ENCODE data around the gene BARX2.

DNA sequence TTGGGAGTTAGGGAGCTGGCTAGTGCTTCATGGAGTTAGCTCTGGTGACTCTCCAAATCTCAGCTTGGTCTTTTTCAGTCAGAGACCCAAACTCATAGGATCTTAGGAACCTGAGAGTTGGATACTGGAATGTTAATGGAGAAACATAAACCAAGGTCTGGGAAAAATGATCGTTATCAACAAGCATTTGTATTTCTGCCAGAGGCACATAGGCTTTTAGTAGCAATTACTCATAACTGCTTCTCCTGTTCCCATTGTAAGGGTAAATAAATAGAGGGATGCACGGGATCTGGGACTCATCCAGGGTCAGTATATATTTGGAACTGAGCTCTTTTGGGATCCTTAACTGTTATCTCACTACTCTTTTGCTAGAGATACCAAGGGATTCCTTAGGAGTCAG, 4.8 kb downstream of the BARX2 start:
- TF ChIP-seq EP300 (IDR thresholded peaks at IDR 0.05; ENCODE audit: borderline replicate concordance) (no peak), TCF12 (IDR thresholded peaks at IDR 0.05; ENCODE audit: low read depth) (no peak), YY1 (IDR thresholded peaks at IDR 0.05; ENCODE audit: low read depth) (no peak), CEBPB (IDR thresholded peaks at IDR 0.05) (no peak), RAD21 (IDR thresholded peaks at IDR 0.05; ENCODE audit: low read depth) (no peak), CREB1 (IDR thresholded peaks at IDR 0.05; ENCODE audit: low read depth) (no peak), TEAD4 (IDR thresholded peaks at IDR 0.05) (no peak)
- TF ChIP-seq, protein P1, sequence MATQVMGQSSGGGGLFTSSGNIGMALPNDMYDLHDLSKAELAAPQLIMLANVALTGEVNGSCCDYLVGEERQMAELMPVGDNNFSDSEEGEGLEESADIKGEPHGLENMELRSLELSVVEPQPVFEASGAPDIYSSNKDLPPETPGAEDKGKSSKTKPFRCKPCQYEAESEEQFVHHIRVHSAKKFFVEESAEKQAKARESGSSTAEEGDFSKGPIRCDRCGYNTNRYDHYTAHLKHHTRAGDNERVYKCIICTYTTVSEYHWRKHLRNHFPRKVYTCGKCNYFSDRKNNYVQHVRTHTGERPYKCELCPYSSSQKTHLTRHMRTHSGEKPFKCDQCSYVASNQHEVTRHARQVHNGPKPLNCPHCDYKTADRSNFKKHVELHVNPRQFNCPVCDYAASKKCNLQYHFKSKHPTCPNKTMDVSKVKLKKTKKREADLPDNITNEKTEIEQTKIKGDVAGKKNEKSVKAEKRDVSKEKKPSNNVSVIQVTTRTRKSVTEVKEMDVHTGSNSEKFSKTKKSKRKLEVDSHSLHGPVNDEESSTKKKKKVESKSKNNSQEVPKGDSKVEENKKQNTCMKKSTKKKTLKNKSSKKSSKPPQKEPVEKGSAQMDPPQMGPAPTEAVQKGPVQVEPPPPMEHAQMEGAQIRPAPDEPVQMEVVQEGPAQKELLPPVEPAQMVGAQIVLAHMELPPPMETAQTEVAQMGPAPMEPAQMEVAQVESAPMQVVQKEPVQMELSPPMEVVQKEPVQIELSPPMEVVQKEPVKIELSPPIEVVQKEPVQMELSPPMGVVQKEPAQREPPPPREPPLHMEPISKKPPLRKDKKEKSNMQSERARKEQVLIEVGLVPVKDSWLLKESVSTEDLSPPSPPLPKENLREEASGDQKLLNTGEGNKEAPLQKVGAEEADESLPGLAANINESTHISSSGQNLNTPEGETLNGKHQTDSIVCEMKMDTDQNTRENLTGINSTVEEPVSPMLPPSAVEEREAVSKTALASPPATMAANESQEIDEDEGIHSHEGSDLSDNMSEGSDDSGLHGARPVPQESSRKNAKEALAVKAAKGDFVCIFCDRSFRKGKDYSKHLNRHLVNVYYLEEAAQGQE (IDR thresholded peaks at IDR 0.05; ENCODE audit: low read depth), result no peak

All from Ishikawa (cell line).